HCT116 (cell line): ENCODE measurements around the gene CACNB2.
"Not testable (repeated sequence)": the region's sequence is repeated elsewhere in the genome, so short reads cannot be mapped to it uniquely, and the experiment has no call there.

Source experiments
- CEBPB ChIP-seq: IDR thresholded peaks from 2 replicates; pipeline ENCODE4 v1.6.1; 2012; ENCODE audit warnings: low read depth
- CTCF ChIP-seq, 3 experiments: fragments of 200-600 bp in 1 of 3; sonication (generic) in 1 of 3; IDR thresholded peaks in 2 of 3; conservative IDR thresholded peaks in 1 of 3; 2 replicates each; pipeline ENCODE4 v1.5.1; 2012 to 2017; ENCODE audit warnings: low read depth in 2 of 3, low read length in 2 of 3, antibody characterized with exemption in 1 of 3, borderline replicate concordance in 1 of 3, control low read depth in 1 of 3, mild to moderate bottlenecking in 1 of 3, mixed read lengths in 1 of 3, mixed run types in 1 of 3, moderate library complexity in 1 of 3; ENCODE audit not compliant: insufficient read depth in 1 of 3
- EZH2 ChIP-seq: fragments of 200-600 bp; sonication (generic); IDR thresholded peaks from 2 replicates; pipeline ENCODE4 v1.6.1; 2017; ENCODE audit warnings: antibody characterized with exemption, mixed run types
- EZH2phosphoT487 ChIP-seq: fragments of 200-600 bp; IDR thresholded peaks from 2 replicates; pipeline ENCODE4 v1.6.1; 2018; ENCODE audit warnings: antibody characterized with exemption, borderline replicate concordance
- FOSL1 ChIP-seq: IDR thresholded peaks from 2 replicates; pipeline ENCODE4 v1.6.1; 2012; ENCODE audit warnings: low read depth
- JUND ChIP-seq: IDR thresholded peaks from 2 replicates; pipeline ENCODE4 v1.6.1; 2012
- MAX ChIP-seq: IDR thresholded peaks from 2 replicates; pipeline ENCODE4 v1.6.1; 2012
- POLR2A ChIP-seq: IDR thresholded peaks from 2 replicates; pipeline ENCODE4 v1.7.0; 2011; ENCODE audit warnings: borderline replicate concordance; ENCODE audit not compliant: insufficient read depth, insufficient read length; ENCODE audit errors: extremely low read depth
- POLR2AphosphoS5 ChIP-seq: IDR thresholded peaks from 2 replicates; pipeline ENCODE4 v1.6.1; 2011; ENCODE audit warnings: mild to moderate bottlenecking, low read depth, low read length, moderate library complexity
- RAD21 ChIP-seq: IDR thresholded peaks from 2 replicates; pipeline ENCODE4 v1.6.1; 2012; ENCODE audit warnings: low read depth, mild to moderate bottlenecking
- SIN3A ChIP-seq: IDR thresholded peaks from 2 replicates; pipeline ENCODE4 v1.6.1; 2012; ENCODE audit warnings: low read depth
- SRF ChIP-seq: IDR thresholded peaks from 2 replicates; pipeline ENCODE4 v1.6.1; 2012; ENCODE audit warnings: low read depth

DNA sequence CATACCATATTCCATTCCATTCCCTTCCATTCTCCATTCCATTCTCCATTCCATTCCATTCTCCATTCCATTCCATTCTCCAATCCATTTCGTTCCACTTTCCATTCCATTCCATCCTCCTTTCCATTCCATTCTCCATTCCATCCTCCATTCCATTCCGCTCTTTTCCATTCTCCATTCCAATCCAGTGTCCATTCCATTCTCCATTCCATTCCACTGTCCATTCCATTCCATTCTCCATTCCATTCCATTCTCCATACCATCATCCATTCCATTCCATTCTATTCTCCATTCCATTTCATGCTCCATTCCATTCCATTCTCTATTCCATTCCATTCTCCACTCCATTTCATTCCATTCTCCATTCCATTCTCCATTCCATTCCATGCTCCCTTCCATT is 430.2 kb downstream of the CACNB2 start:
- TF ChIP-seq CTCF (IDR thresholded peaks at IDR 0.05 in 2 of 3, conservative IDR thresholded peaks at IDR 0.05 in 1 of 3; ENCODE audit: borderline replicate concordance in 1 of 3, insufficient read depth in 1 of 3, low read depth in 2 of 3, low read length in 2 of 3); EZH2phosphoT487; SIN3A; CEBPB; JUND; RAD21; POLR2A; MAX; EZH2; POLR2AphosphoS5; SRF; FOSL1: not testable (repeated sequence)
